HepG2 (cell line): Measurements from ENCODE around the gene RPTOR. TPM values are rescaled to one million over a fixed set of nuclear protein-coding genes. Genes with fewer than 3 reads are reported as not detected.
A peak's percentile ranks its signal among the peaks of the same experiment; 100 is the strongest.

Experiments
- AGO2 ChIP-seq: fragments of 200-400 bp; formaldehyde crosslinking; optimal IDR thresholded peaks from 2 replicates; pipeline ENCODE3; 2017; ENCODE audit warnings: mild to moderate bottlenecking, low read depth, low read length, moderate library complexity
- ATF7 ChIP-seq, 2 experiments: fragments of 450-650 bp in 1 of 2; sonication (generic) in 1 of 2; formaldehyde crosslinking in 1 of 2; IDR thresholded peaks; 2 replicates each; pipeline versions ENCODE4 v1.4.0 to v1.6.1; 2016 to 2020; ENCODE audit warnings: antibody characterized with exemption in 1 of 2, mild to moderate bottlenecking in 1 of 2, missing genetic modification reagents in 1 of 2
- MAZ ChIP-seq, 2 experiments: sonication (generic) in 1 of 2; formaldehyde crosslinking in 1 of 2; IDR thresholded peaks; 2 replicates each; pipeline versions ENCODE4 v1.5.0 to v1.6.1; 2012 to 2020; ENCODE audit warnings: low read depth in 2 of 2, mild to moderate bottlenecking in 2 of 2, borderline replicate concordance in 1 of 2, improper control_type of control experiment in 1 of 2, low read length in 1 of 2, missing genetic modification reagents in 1 of 2, moderate library complexity in 1 of 2
- NR2F2 ChIP-seq: IDR thresholded peaks from 2 replicates; pipeline ENCODE4 v1.6.1; 2012; ENCODE audit warnings: low read depth, inconsistent platforms, borderline replicate concordance
- NR2F6 ChIP-seq, 2 experiments: IDR thresholded peaks; 2 replicates each; pipeline ENCODE4 v1.6.1; 2016; ENCODE audit warnings: antibody characterized with exemption in 1 of 2, mild to moderate bottlenecking in 1 of 2
- RBM22 ChIP-seq: fragments of 200-400 bp; formaldehyde crosslinking; optimal IDR thresholded peaks from 2 replicates; pipeline ENCODE3; 2017; ENCODE audit warnings: mild to moderate bottlenecking, low read length, moderate library complexity
- STAG1 ChIP-seq: sonication (generic); formaldehyde crosslinking; IDR thresholded peaks from 2 replicates; pipeline ENCODE4 v1.4.0; 2020; ENCODE audit warnings: missing genetic modification reagents
- TBX2 ChIP-seq: sonication (generic); formaldehyde crosslinking; IDR thresholded peaks from 2 replicates; pipeline ENCODE4 v1.5.0; 2020; ENCODE audit warnings: missing genetic modification reagents, mild to moderate bottlenecking, borderline replicate concordance
- ZC3H4 ChIP-seq: sonication (generic); formaldehyde crosslinking; IDR thresholded peaks from 2 replicates; pipeline ENCODE4 v1.4.0; 2020; ENCODE audit warnings: missing genetic modification reagents, borderline replicate concordance
- ZFP36L2 ChIP-seq: sonication (generic); formaldehyde crosslinking; IDR thresholded peaks from 2 replicates; pipeline ENCODE4 v1.4.0; 2020; ENCODE audit warnings: missing genetic modification reagents
- ZNF280B ChIP-seq: sonication (generic); formaldehyde crosslinking; IDR thresholded peaks from 2 replicates; pipeline ENCODE4 v1.5.0; 2020; ENCODE audit warnings: missing genetic modification reagents, mild to moderate bottlenecking, borderline replicate concordance
- ZNF660 ChIP-seq: sonication (generic); formaldehyde crosslinking; IDR thresholded peaks from 2 replicates; pipeline ENCODE4 v1.5.1; 2020; ENCODE audit warnings: mild to moderate bottlenecking, low read depth, missing genetic modification reagents, borderline replicate concordance
- ZNF687 ChIP-seq: sonication (generic); formaldehyde crosslinking; IDR thresholded peaks from 2 replicates; pipeline ENCODE4 v1.5.1; 2020; ENCODE audit warnings: mild to moderate bottlenecking, missing genetic modification reagents, moderate library complexity
- ZNF772 ChIP-seq: sonication (generic); formaldehyde crosslinking; IDR thresholded peaks from 2 replicates; pipeline ENCODE4 v1.5.0; 2020; ENCODE audit warnings: mild to moderate bottlenecking, missing genetic modification reagents
- ZNF841 ChIP-seq: sonication (generic); formaldehyde crosslinking; IDR thresholded peaks from 2 replicates; pipeline ENCODE4 v1.8.1; 2023; ENCODE audit warnings: missing genetic modification reagents, borderline replicate concordance
- ZSCAN22 ChIP-seq: sonication (generic); formaldehyde crosslinking; IDR thresholded peaks from 2 replicates; pipeline ENCODE4 v1.4.0; 2020; ENCODE audit warnings: mild to moderate bottlenecking, missing genetic modification reagents
- polyA plus RNA-seq, 8 experiments: library from polyadenylated mRNA; depleted of rRNA in 3 of 8; stranded (reverse) in 7 of 8; unstranded in 1 of 8; fragments of >200 nt; fragmentation: Illumina TruSeq in 4 of 8; extraction: Trizol in 4 of 8; gene quantifications; 2 replicates each; pipeline versions ENCODE4 v1.2.1 to v1.2.3, GENCODE V29; 2011 to 2016; ENCODE audit warnings: low read depth in 4 of 8, missing spikeins in 1 of 8, mixed read lengths in 1 of 8; ENCODE audit not compliant: insufficient read depth in 1 of 8
- total RNA-seq, 5 experiments: library from RNA; depleted of rRNA; stranded (reverse); fragments of >200 nt; fragmentation: Illumina TruSeq; extraction: Trizol; gene quantifications; 2 replicates each; pipeline ENCODE4 v1.2.3, GENCODE V29; 2016; ENCODE audit warnings: low read depth in 1 of 5

The RPTOR gene
- total and polyA plus RNA-seq, 2 of the 13 experiments (the other 11 are each of a cell fraction or from before 2014, with no cell fraction given): 6.6 to 25.3 TPM

- TF ChIP-seq RBM22 (peak; percentile 46), STAG1 (CRISPR knock-in tag) (no peak), TBX2 (CRISPR knock-in tag) (0 out of 2 replicates have a peak, but pooled peaks have one; percentile 41), ZNF772 (CRISPR knock-in tag) (0 out of 2 replicates have a peak, but pooled peaks have one; percentile 61), ZNF660 (CRISPR knock-in tag) (no peak), ZSCAN22 (no peak), NR2F2 (peak; percentile 71), ZFP36L2 (CRISPR knock-in tag) (no peak), ZNF841 (no peak), AGO2 (peak; percentile 58), ZNF687 (CRISPR knock-in tag) (peak; percentile 36), ZC3H4 (CRISPR knock-in tag) (no peak), MAZ (IDR thresholded peaks at IDR 0.05; ENCODE audit: borderline replicate concordance, low read depth, low read length) (no peak), MAZ (CRISPR knock-in tag; IDR thresholded peaks at IDR 0.05; ENCODE audit: low read depth) (0 out of 2 replicates have a peak, but pooled peaks have one; percentile 26), ATF7 (IDR thresholded peaks at IDR 0.05) (no peak), ATF7 (CRISPR knock-in tag; IDR thresholded peaks at IDR 0.05) (no peak), NR2F6 (IDR thresholded peaks at IDR 0.05) (peak; percentile 75; the same call in 1 of the 2 replicates), NR2F6 (CRISPR knock-in tag; IDR thresholded peaks at IDR 0.05) (peak; percentile 60; the same call in 1 of the 2 replicates), ZNF280B (CRISPR knock-in tag) (0 out of 2 replicates have a peak, but pooled peaks have one; percentile 17)
These were observed 375.0 kb downstream of the RPTOR start (continued) for GRCh38 chr17:80919331-80920311.
